Ovary (tissue), 3 donors: ENCODE measurements around the gene ZAR1.

Experiments
- POLR2A ChIP-seq: fragments of 450-650 bp; IDR thresholded peaks from one replicate; pipeline ENCODE4 v1.6.1; 2017; ENCODE audit warnings: antibody characterized with exemption, mild to moderate bottlenecking, moderate library complexity
- TF ChIP-seq, protein P1 (sequence below), 3 donors: fragments of 450-650 bp in 2 of 3; fragments of 200-600 bp in 1 of 3; IDR thresholded peaks; one replicate each; pipeline versions ENCODE4 v1.5.1 to v1.8.0; 2016 to 2022; ENCODE audit warnings: antibody characterized with exemption in 3 of 3, mild to moderate bottlenecking in 1 of 3
- donor health status: DM: no; HTN: no; CAD: no.

DNA sequence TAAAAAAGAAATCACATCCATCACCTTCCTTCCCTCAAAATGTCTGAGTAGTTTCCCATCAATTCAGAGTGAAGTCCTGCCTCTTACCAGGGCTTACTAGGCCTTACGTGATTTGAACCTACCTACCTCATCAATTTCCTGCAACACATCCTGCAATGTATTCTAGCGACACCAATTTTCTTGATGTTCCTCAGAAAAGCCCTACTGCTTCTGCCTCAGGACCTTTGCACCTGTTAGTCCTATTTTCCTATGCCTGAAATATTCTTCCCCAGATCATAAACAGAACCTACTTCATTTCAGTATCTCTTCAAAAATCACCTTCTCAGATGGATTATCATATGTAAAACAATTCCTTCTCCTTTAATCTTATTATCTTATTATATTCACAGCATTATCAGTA is 52.8 kb downstream of the ZAR1 start:
- TF ChIP-seq, protein P1, sequence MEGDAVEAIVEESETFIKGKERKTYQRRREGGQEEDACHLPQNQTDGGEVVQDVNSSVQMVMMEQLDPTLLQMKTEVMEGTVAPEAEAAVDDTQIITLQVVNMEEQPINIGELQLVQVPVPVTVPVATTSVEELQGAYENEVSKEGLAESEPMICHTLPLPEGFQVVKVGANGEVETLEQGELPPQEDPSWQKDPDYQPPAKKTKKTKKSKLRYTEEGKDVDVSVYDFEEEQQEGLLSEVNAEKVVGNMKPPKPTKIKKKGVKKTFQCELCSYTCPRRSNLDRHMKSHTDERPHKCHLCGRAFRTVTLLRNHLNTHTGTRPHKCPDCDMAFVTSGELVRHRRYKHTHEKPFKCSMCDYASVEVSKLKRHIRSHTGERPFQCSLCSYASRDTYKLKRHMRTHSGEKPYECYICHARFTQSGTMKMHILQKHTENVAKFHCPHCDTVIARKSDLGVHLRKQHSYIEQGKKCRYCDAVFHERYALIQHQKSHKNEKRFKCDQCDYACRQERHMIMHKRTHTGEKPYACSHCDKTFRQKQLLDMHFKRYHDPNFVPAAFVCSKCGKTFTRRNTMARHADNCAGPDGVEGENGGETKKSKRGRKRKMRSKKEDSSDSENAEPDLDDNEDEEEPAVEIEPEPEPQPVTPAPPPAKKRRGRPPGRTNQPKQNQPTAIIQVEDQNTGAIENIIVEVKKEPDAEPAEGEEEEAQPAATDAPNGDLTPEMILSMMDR (IDR thresholded peaks at IDR 0.05) = no peak
- TF ChIP-seq POLR2A = no peak
